IMR-90 (cell line): ENCODE results near the gene OSTC. TPM values are rescaled to one million over a fixed set of nuclear protein-coding genes. Genes with fewer than 3 reads are reported as not detected.

Experiments used
- ATAC-seq: fragments of 200-7000 bp; cut with Tn5 transposase; 2 replicates; pipeline ENCODE4 v1.9.1; 2020; ENCODE audit warnings: low read depth, mild to moderate bottlenecking, moderate library complexity
- BruUV-seq: library from RNA; stranded (reverse); fragments of 400-500 nt; replicated peaks from 2 replicates; lab custom pipeline; 2021; lab: Mats Ljungman, UMichigan
- CTCF ChIA-PET: fragments of 300-600 bp; formaldehyde crosslinking; extraction: SDS; loops from one replicate; lab custom pipeline; 2021; ENCODE audit warnings: antibody characterized with exemption; lab: Yijun Ruan, JAX
- POLR2A ChIA-PET: fragments of 300-600 bp; sonication (Branson Sonifier 250); formaldehyde crosslinking; loops from one replicate; lab custom pipeline; 2022; ENCODE audit warnings: antibody characterized with exemption; ENCODE audit not compliant: unreplicated experiment; lab: Charles Lee
- DNase-seq: peaks from one replicate; pipeline ENCODE4 v3.0.0; 2013
- H2AFZ ChIP-seq: replicated peaks from 2 replicates; pipeline ENCODE3; 2013; ENCODE audit warnings: low read length, mild to moderate bottlenecking; ENCODE audit not compliant: poor library complexity
- H2AK5ac ChIP-seq: 2 replicates; pipeline ENCODE4 v1.6.1; 2013; ENCODE audit warnings: low read depth, low read length, inconsistent platforms
- H2AK9ac ChIP-seq: replicated peaks from 2 replicates; pipeline ENCODE3; 2013; ENCODE audit warnings: mild to moderate bottlenecking, low read depth, low read length, moderate library complexity; ENCODE audit not compliant: poor library complexity
- H2BK120ac ChIP-seq: 2 replicates; pipeline ENCODE4 v1.6.1; 2013; ENCODE audit warnings: low read depth, low read length, inconsistent platforms
- H2BK15ac ChIP-seq: 3 replicates; pipeline ENCODE4 v1.6.1; 2013; ENCODE audit warnings: low read depth, low read length, inconsistent platforms
- H2BK20ac ChIP-seq: 2 replicates; pipeline ENCODE4 v1.6.1; 2013; ENCODE audit warnings: low read depth, mild to moderate bottlenecking, inconsistent platforms, low read length, moderate library complexity
- H2BK5ac ChIP-seq: 2 replicates; pipeline ENCODE4 v1.6.1; 2013; ENCODE audit warnings: mild to moderate bottlenecking, low read depth, low read length, inconsistent platforms; ENCODE audit not compliant: poor library complexity, severe bottlenecking
- H3K14ac ChIP-seq: replicated peaks from 2 replicates; pipeline ENCODE4 v1.6.1; 2013; ENCODE audit warnings: low read depth, low read length, inconsistent platforms
- H3K18ac ChIP-seq: 2 replicates; pipeline ENCODE4 v1.6.1; 2013; ENCODE audit warnings: low read depth, low read length, control low read depth
- H3K23ac ChIP-seq: 2 replicates; pipeline ENCODE4 v1.6.1; 2013; ENCODE audit warnings: low read depth, low read length, inconsistent platforms
- H3K27ac ChIP-seq: 2 replicates; pipeline ENCODE4 v1.5.1; 2013; ENCODE audit warnings: mild to moderate bottlenecking, control low read depth, low read length; ENCODE audit not compliant: insufficient read depth
- H3K27me3 ChIP-seq: 2 replicates; pipeline ENCODE4 v1.6.1; 2013; ENCODE audit warnings: low read length; ENCODE audit not compliant: control insufficient read depth, insufficient read depth
- H3K36me3 ChIP-seq: 2 replicates; pipeline ENCODE4 v1.6.1; 2013; ENCODE audit warnings: low read length, mixed read lengths; ENCODE audit not compliant: control insufficient read depth, insufficient read depth
- H3K4ac ChIP-seq: 2 replicates; pipeline ENCODE4 v1.6.1; 2013; ENCODE audit warnings: low read depth, low read length, inconsistent platforms
- H3K4me1 ChIP-seq: 2 replicates; pipeline ENCODE4 v1.6.1; 2013; ENCODE audit warnings: low read length, mixed read lengths; ENCODE audit not compliant: control insufficient read depth, insufficient read depth
- H3K4me2 ChIP-seq: 2 replicates; pipeline ENCODE4 v1.6.1; 2013; ENCODE audit warnings: low read depth, mild to moderate bottlenecking, control low read depth, low read length, moderate library complexity
- H3K4me3 ChIP-seq: 2 replicates; pipeline ENCODE4 v1.5.1; 2013; ENCODE audit warnings: low read depth, mild to moderate bottlenecking, control low read depth, low read length, moderate library complexity; ENCODE audit not compliant: insufficient read depth
- H3K56ac ChIP-seq: 2 replicates; pipeline ENCODE4 v1.6.1; 2013; ENCODE audit warnings: low read length, inconsistent platforms; ENCODE audit not compliant: insufficient read depth; ENCODE audit errors: extremely low read depth
- H3K79me1 ChIP-seq, 2 experiments: 2 replicates each; pipeline ENCODE4 v1.6.1; 2013; ENCODE audit warnings: low read length in 2 of 2, inconsistent platforms in 1 of 2, low read depth in 1 of 2
- H3K9ac ChIP-seq: 2 replicates; pipeline ENCODE4 v1.6.1; 2013; ENCODE audit warnings: low read depth, low read length, control low read depth
- H3K9me1 ChIP-seq: 2 replicates; pipeline ENCODE4 v1.6.1; 2013; ENCODE audit warnings: low read length, inconsistent platforms; ENCODE audit not compliant: insufficient read depth
- H3K9me3 ChIP-seq: 2 replicates; pipeline ENCODE4 v1.6.1; 2013; ENCODE audit warnings: low read length; ENCODE audit not compliant: control insufficient read depth, insufficient read depth
- H4K20me1 ChIP-seq: 2 replicates; pipeline ENCODE4 v1.6.1; 2013; ENCODE audit warnings: low read length, inconsistent platforms; ENCODE audit not compliant: insufficient read depth
- H4K5ac ChIP-seq: 2 replicates; pipeline ENCODE4 v1.6.1; 2013; ENCODE audit warnings: mild to moderate bottlenecking, low read depth, low read length, control low read depth
- H4K8ac ChIP-seq, 2 experiments: 2 replicates each; pipeline ENCODE4 v1.6.1; 2013; ENCODE audit warnings: low read depth in 2 of 2, low read length in 2 of 2, control low read depth in 1 of 2, inconsistent platforms in 1 of 2
- H4K91ac ChIP-seq: 2 replicates; pipeline ENCODE4 v1.6.1; 2013; ENCODE audit warnings: low read depth, low read length, inconsistent platforms; ENCODE audit not compliant: insufficient read depth
- CHD1 ChIP-seq: IDR thresholded peaks from 2 replicates; pipeline ENCODE4 v1.6.1; 2012; ENCODE audit warnings: low read depth, low read length, improper control_type of control experiment
- MAFK ChIP-seq: IDR thresholded peaks from 2 replicates; pipeline ENCODE4 v1.6.1; 2012; ENCODE audit warnings: low read depth, low read length, improper control_type of control experiment
- RCOR1 ChIP-seq: IDR thresholded peaks from 2 replicates; pipeline ENCODE4 v1.6.1; 2012; ENCODE audit warnings: mild to moderate bottlenecking, low read length, improper control_type of control experiment; ENCODE audit not compliant: insufficient replicate concordance
- WGBS, 2 experiments: methylation state at CpG; one replicate each; pipeline versions ENCODE4 v1.1.5 to v1.1.7; 2013; ENCODE audit warnings: missing lambda C conversion rate in 2 of 2; ENCODE audit not compliant: insufficient read length in 1 of 2; ENCODE audit errors: extremely low coverage in 2 of 2; 5-methylcytosine and 5-hydroxymethylcytosine counted together
- dilution Hi-C: fragments of 300-500 bp; cut with HindIII; formaldehyde crosslinking; loops from one replicate; pipeline ENCODE4 v1.14.3; 2018; ENCODE audit warnings: low sequenced_read_pairs; ENCODE audit not compliant: unreplicated experiment
- in situ Hi-C: fragments of 300-500 bp; cut with MboI; formaldehyde crosslinking; loops from 3 replicates; pipeline ENCODE4 v1.14.3; 2019; ENCODE audit warnings: low sequenced_read_pairs, inconsistent platforms, mixed read lengths
- intact Hi-C: fragments of 100-400 bp; cut with micrococcal nuclease; formaldehyde crosslinking; loops from 2 replicates; pipeline ENCODE4 v1.10.0; 2022
- polyA plus RNA-seq, 3 experiments: library from polyadenylated mRNA; depleted of rRNA; stranded (reverse); fragments of >200 nt; gene quantifications; 2 replicates each; pipeline ENCODE4 v1.2.3, GENCODE V29; 2012; ENCODE audit warnings: low replicate concordance in 1 of 3
- total RNA-seq: library from RNA; depleted of rRNA; stranded (reverse); fragments of >200 nt; gene quantifications from 2 replicates; pipeline ENCODE4 v1.2.3, GENCODE V29; 2012
- TF ChIP-seq, protein P1 (sequence below): fragments of 150-350 bp; IDR thresholded peaks from 2 replicates; pipeline ENCODE4 v1.6.1; 2017; ENCODE audit warnings: mild to moderate bottlenecking, antibody characterized with exemption, low read length, low read depth

OSTC gene
- total and polyA plus RNA-seq, 2 of the 4 experiments (the other 2 are of a cell fraction), result 173 to 13,576 TPM

DNA sequence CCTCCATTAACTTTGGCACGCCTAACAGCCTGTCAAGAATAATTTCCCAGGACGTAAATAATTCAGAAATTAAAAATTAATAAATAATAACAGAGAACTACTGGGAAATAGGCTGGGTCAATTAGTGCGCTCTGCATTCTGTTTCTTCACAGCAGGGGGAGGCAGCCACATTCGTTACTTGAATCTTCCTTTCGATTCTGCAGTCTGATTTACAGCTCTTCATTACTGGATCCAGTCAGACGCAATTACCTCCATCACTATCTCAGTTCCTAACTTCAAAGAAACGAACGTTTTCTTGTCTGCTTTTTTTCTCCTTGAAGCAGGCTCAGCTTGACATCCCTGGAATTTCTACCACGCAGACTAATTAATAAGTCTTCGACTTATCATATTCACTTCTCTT lies 39.0 kb upstream of the OSTC start:
- no peak overlapping the region for H3K18ac ChIP-seq
- no peak overlapping the region for H2BK120ac ChIP-seq
- H3K4me2 ChIP-seq, result no peak overlapping the region
- DNase-seq (no peak), ATAC-seq (no peak; the same call in 1 of the 2 replicates)
- no peaks in the 10 kb centered on the region for H3K36me3 ChIP-seq
- no peak overlapping the region for H3K4ac ChIP-seq
- no peaks in the 10 kb centered on the region; the same call in 1 of the 2 replicates for H3K27me3 ChIP-seq
- H3K27ac ChIP-seq, result no peak overlapping the region
- no peak overlapping the region for H2AFZ ChIP-seq
- H2BK5ac ChIP-seq, result no peak overlapping the region
- H3K56ac ChIP-seq, result no peak overlapping the region
- no peak overlapping the region for H2AK5ac ChIP-seq
- no peak overlapping the region for H4K8ac ChIP-seq
- H2BK20ac ChIP-seq, result no peak overlapping the region
- no peak overlapping the region for H4K5ac ChIP-seq
- no peak overlapping the region for H3K9ac ChIP-seq
- no TSS peak for BruUV-seq
- no peak overlapping the region for H4K91ac ChIP-seq
- no peak overlapping the region for H2AK9ac ChIP-seq
- no peak overlapping the region; the same call in 1 of the 2 replicates for H3K4me3 ChIP-seq
- no peaks in the 10 kb centered on the region for H3K9me3 ChIP-seq
- H2BK15ac ChIP-seq, result no peak overlapping the region
- H4K20me1 ChIP-seq, result no peaks in the 10 kb centered on the region
- TF ChIP-seq, protein P1, sequence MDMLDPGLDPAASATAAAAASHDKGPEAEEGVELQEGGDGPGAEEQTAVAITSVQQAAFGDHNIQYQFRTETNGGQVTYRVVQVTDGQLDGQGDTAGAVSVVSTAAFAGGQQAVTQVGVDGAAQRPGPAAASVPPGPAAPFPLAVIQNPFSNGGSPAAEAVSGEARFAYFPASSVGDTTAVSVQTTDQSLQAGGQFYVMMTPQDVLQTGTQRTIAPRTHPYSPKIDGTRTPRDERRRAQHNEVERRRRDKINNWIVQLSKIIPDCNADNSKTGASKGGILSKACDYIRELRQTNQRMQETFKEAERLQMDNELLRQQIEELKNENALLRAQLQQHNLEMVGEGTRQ, result no peak
- TF ChIP-seq CHD1, result no peak
- TF ChIP-seq MAFK, result no peak
- TF ChIP-seq RCOR1, result no peak
- CTCF ChIA-PET, result no interaction called here
- H3K79me1 ChIP-seq, result no peaks in the 10 kb centered on the region
- H3K14ac ChIP-seq, result no peak overlapping the region
- H3K4me1 ChIP-seq, result no peaks in the 10 kb centered on the region
- intact Hi-C loops (no loop called here), dilution Hi-C loops (no loop called here), in situ Hi-C loops (no loop called here)
- POLR2A ChIA-PET, result no interaction called here
- H3K23ac ChIP-seq, result no peak overlapping the region
- no peaks in the 10 kb centered on the region for H3K9me1 ChIP-seq
- 15% methylated on average over 5 of the region's 10 CpGs; no CpG with 5 or more reads in 1 of the 2 experiments for WGBS, 2 experiments
